GM13977 (cell line): ENCODE results near the gene TEP1.

ENCODE experiments used
- DNase-seq: peaks from one replicate; pipeline ENCODE4 v3.0.0; 2012; ENCODE audit warnings: low spot score
- CTCF ChIP-seq: IDR thresholded peaks from 2 replicates; pipeline ENCODE4 v1.5.1; 2012; ENCODE audit warnings: mild to moderate bottlenecking, control low read depth; ENCODE audit not compliant: insufficient read depth; ENCODE audit errors: extremely low read depth, missing control alignments
- in situ Hi-C: fragments of 300-500 bp; cut with MboI; formaldehyde crosslinking; loops from one replicate; pipeline ENCODE4 v1.12.0; 2022; ENCODE audit warnings: low sequenced_read_pairs, low pct_unique_long_range_greater_than_20kb, mixed read lengths, inconsistent platforms; ENCODE audit not compliant: unreplicated experiment

Gene TEP1

GRCh38 chr14:20428802-20429201 is 15.5 kb upstream of the TEP1 start:
- in situ Hi-C loops, result no loop called here
- TF ChIP-seq CTCF, result no peak
- no peak for DNase-seq

- DNase-seq, result no peak
- no peak for TF ChIP-seq CTCF
- in situ Hi-C loops, result no loop called here
These were observed 14.7 kb upstream of the TEP1 start for GRCh38 chr14:20428010-20428365.

- TF ChIP-seq CTCF, result no peak
- in situ Hi-C loops, result no loop called here
- DNase-seq, result peak; percentile 76
These were observed 14.1 kb upstream of the TEP1 start for GRCh38 chr14:20427231-20428009.

- no peak for TF ChIP-seq CTCF
- in situ Hi-C loops, result no loop called here
- DNase-seq, result no peak
These were observed 11.6 kb upstream of the TEP1 start for GRCh38 chr14:20424851-20425250.

- in situ Hi-C loops, result no loop called here
- DNase-seq, result no peak
- no peak for TF ChIP-seq CTCF
These were observed 9.6 kb upstream of the TEP1 start for GRCh38 chr14:20422886-20423285.

- in situ Hi-C loops, result no loop called here
- no peak for TF ChIP-seq CTCF
- DNase-seq, result no peak
These were observed 8.0 kb upstream of the TEP1 start for GRCh38 chr14:20421267-20421666.
